HL-60 (cell line): Measurements from ENCODE around the gene CAMK2B.

ENCODE experiments used
- DNase-seq, 2 experiments: peaks; one replicate each; pipeline ENCODE4 v3.0.0-alpha.2; 2010 to 2020; ENCODE audit warnings: low read depth in 1 of 2, low spot score in 1 of 2
- H3K27ac ChIP-seq: fragments of 250-450 bp; sonication (Bioruptor Pico); replicated peaks from 2 replicates; pipeline ENCODE4 v1.5.1; 2020; ENCODE audit warnings: mild to moderate bottlenecking, moderate library complexity
- H3K27me3 ChIP-seq: fragments of 250-450 bp; sonication (Bioruptor Pico); 2 replicates; pipeline ENCODE4 v1.5.1; 2021; ENCODE audit warnings: mild to moderate bottlenecking, moderate library complexity; ENCODE audit not compliant: insufficient read depth, poor library complexity, severe bottlenecking
- H3K4me3 ChIP-seq: replicated peaks from 2 replicates; pipeline ENCODE4 v1.5.1; 2011; ENCODE audit warnings: mild to moderate bottlenecking, control low read depth, low read length; ENCODE audit not compliant: insufficient read depth
- GABPA ChIP-seq: IDR thresholded peaks from 2 replicates; pipeline ENCODE4 v1.6.1; 2012; ENCODE audit warnings: low read depth
- POLR2AphosphoS5 ChIP-seq: IDR thresholded peaks from 2 replicates; pipeline ENCODE4 v1.6.1; 2012; ENCODE audit warnings: low read depth
- REST ChIP-seq: IDR thresholded peaks from 2 replicates; pipeline ENCODE4 v1.6.1; 2012; ENCODE audit warnings: low read depth; ENCODE audit not compliant: insufficient replicate concordance
- SPI1 ChIP-seq: IDR thresholded peaks from 2 replicates; pipeline ENCODE4 v1.6.1; 2012; ENCODE audit warnings: low read depth, mild to moderate bottlenecking, borderline replicate concordance
- TF ChIP-seq, protein P1 (sequence below): IDR thresholded peaks from one replicate; pipeline ENCODE4 v1.5.1; 2011; ENCODE audit warnings: low read length, control low read depth, inconsistent platforms; ENCODE audit not compliant: insufficient read depth

The CAMK2B gene

DNA sequence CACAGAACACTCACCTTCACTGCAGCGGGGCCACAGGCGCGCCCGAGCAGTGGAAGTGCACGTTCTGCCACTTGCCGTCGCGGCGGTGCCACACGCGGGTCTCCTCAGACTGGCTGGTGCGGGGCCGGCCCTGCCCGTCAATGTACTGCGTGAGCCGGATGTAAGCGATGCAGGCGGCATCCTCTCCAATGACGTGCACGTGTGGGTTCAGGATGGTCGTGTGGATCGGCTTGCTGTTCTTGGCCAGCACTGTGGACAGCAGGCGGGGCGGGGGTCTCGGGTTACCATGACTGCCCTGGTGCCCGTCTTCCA, 105.4 kb downstream of the CAMK2B start:
- Histone ChIP-seq H3K27ac (no peak overlapping the region), H3K4me3 (no peak overlapping the region), H3K27me3 (no peaks in the 10 kb centered on the region)
- TF ChIP-seq, protein P1, sequence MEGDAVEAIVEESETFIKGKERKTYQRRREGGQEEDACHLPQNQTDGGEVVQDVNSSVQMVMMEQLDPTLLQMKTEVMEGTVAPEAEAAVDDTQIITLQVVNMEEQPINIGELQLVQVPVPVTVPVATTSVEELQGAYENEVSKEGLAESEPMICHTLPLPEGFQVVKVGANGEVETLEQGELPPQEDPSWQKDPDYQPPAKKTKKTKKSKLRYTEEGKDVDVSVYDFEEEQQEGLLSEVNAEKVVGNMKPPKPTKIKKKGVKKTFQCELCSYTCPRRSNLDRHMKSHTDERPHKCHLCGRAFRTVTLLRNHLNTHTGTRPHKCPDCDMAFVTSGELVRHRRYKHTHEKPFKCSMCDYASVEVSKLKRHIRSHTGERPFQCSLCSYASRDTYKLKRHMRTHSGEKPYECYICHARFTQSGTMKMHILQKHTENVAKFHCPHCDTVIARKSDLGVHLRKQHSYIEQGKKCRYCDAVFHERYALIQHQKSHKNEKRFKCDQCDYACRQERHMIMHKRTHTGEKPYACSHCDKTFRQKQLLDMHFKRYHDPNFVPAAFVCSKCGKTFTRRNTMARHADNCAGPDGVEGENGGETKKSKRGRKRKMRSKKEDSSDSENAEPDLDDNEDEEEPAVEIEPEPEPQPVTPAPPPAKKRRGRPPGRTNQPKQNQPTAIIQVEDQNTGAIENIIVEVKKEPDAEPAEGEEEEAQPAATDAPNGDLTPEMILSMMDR = no peak
- TF ChIP-seq POLR2AphosphoS5 = no peak
- TF ChIP-seq SPI1 = no peak
- no peak for TF ChIP-seq GABPA
- TF ChIP-seq REST = no peak
- no peak for DNase-seq

DNA sequence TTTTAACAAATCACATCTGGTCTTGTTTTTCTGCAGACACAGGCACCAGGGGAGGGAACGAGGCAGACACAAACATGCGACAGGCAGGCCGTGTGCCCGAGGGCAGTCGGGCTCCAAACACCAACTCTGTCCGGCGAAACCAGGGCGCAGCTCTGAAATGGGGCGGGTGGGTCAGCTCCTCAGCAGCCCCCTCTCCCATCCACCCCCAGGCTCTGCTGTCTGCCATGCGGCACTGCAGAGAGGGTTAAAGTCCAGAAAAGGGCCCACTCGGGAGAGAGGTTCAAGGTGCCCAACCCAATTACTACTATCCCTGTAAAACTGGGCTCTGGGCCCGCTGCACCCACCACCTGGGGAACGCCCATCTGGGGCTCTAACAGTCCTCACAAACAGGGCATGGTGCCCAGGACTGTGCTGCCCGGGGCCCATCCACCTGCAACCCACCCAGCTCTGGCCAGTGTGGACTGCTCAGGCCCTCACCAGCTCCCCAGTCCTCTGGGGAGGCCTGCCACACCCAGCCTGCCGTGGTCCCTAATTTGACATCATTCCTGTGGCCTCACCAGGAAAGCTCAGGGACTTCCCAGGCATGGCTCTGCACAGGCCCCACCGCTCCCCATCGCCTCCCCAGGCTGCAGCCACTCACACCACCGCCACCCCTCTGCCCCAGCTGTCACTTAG, 105.9 kb downstream of the CAMK2B start:
- Histone ChIP-seq H3K27ac (no peak overlapping the region), H3K4me3 (no peak overlapping the region), H3K27me3 (no peaks in the 10 kb centered on the region)
- DNase-seq = no peak
- TF ChIP-seq REST = no peak
- no peak for TF ChIP-seq POLR2AphosphoS5
- TF ChIP-seq, protein P1 = no peak
- no peak for TF ChIP-seq GABPA
- no peak for TF ChIP-seq SPI1

GRCh38 chr7:44218418-44219201, 106.8 kb downstream of the CAMK2B start:
- Histone ChIP-seq H3K27me3 (no peaks in the 10 kb centered on the region), H3K27ac (no peak overlapping the region), H3K4me3 (no peak overlapping the region)
- DNase-seq = no peak
- no peak for TF ChIP-seq SPI1
- TF ChIP-seq REST = no peak
- TF ChIP-seq, protein P1 = no peak
- TF ChIP-seq GABPA = no peak
- no peak for TF ChIP-seq POLR2AphosphoS5
